Muscle layer of colon (tissue), 2 donors: Measurements from ENCODE around the gene CHGA.

Experiments used
- H3K27ac ChIP-seq: one replicate; pipeline ENCODE4 v1.7.0; 2013; ENCODE audit warnings: low read depth, mild to moderate bottlenecking, low read length, moderate library complexity
- H3K27me3 ChIP-seq, 2 donors: one replicate each; pipeline ENCODE4 v1.7.0; 2013; ENCODE audit warnings: low read length in 2 of 2, mild to moderate bottlenecking in 2 of 2; ENCODE audit not compliant: insufficient read depth in 2 of 2, control insufficient read depth in 1 of 2
- H3K36me3 ChIP-seq: one replicate; pipeline ENCODE4 v1.7.0; 2013; ENCODE audit warnings: mild to moderate bottlenecking, low read length; ENCODE audit not compliant: insufficient read depth
- H3K4me1 ChIP-seq: one replicate; pipeline ENCODE4 v1.7.0; 2013; ENCODE audit warnings: mild to moderate bottlenecking, low read length; ENCODE audit not compliant: insufficient read depth
- H3K4me3 ChIP-seq, 2 donors: one replicate each; pipeline ENCODE4 v1.7.0; 2013; ENCODE audit warnings: low read length in 2 of 2, low read depth in 1 of 2, mild to moderate bottlenecking in 1 of 2, moderate library complexity in 1 of 2
- H3K9ac ChIP-seq: one replicate; pipeline ENCODE4 v1.7.0; 2013; ENCODE audit warnings: low read length
- H3K9me3 ChIP-seq: one replicate; pipeline ENCODE4 v1.7.0; 2013; ENCODE audit warnings: mild to moderate bottlenecking, low read length
- donor health status: abdominal sarcoma.
- donor health status: Adenocarcinoma of cecum.

Gene CHGA

GRCh38 chr14:92959189-92959531 is 36.2 kb downstream of the CHGA start:
- peaks cover 13% of the 10 kb centered on the region for H3K4me1 ChIP-seq
- no peak overlapping the region for H3K27ac ChIP-seq
- no peak overlapping the region for H3K9ac ChIP-seq
- H3K36me3 ChIP-seq = peaks cover 52% of the 10 kb centered on the region
- H3K4me3 ChIP-seq = no peak overlapping the region
- no peaks in the 10 kb centered on the region for H3K27me3 ChIP-seq
- no peaks in the 10 kb centered on the region for H3K9me3 ChIP-seq

- Histone ChIP-seq H3K27ac (no peak overlapping the region), H3K9me3 (no peaks in the 10 kb centered on the region), H3K9ac (no peak overlapping the region), H3K36me3 (peaks cover 49% of the 10 kb centered on the region), H3K27me3 (no peaks in the 10 kb centered on the region), H3K4me1 (peaks cover 22% of the 10 kb centered on the region), H3K4me3 (no peak overlapping the region)
Measured at GRCh38 chr14:92959761-92960680, 37.1 kb downstream of the CHGA start.

GRCh38 chr14:92960706-92961566 is 38.0 kb downstream of the CHGA start:
- Histone ChIP-seq H3K27me3 (no peaks in the 10 kb centered on the region), H3K9me3 (no peaks in the 10 kb centered on the region), H3K36me3 (peaks cover 42% of the 10 kb centered on the region), H3K9ac (no peak overlapping the region), H3K4me3 (no peak overlapping the region), H3K4me1 (peaks cover 26% of the 10 kb centered on the region), H3K27ac (no peak overlapping the region)

- peaks cover 39% of the 10 kb centered on the region for H3K36me3 ChIP-seq
- H3K9me3 ChIP-seq = no peaks in the 10 kb centered on the region
- H3K27ac ChIP-seq = no peak overlapping the region
- H3K4me1 ChIP-seq = peaks cover 26% of the 10 kb centered on the region
- H3K4me3 ChIP-seq = no peak overlapping the region
- H3K9ac ChIP-seq = no peak overlapping the region
- H3K27me3 ChIP-seq = no peaks in the 10 kb centered on the region
Measured at GRCh38 chr14:92961567-92961855, 38.6 kb downstream of the CHGA start.

GRCh38 chr14:92962031-92962830 is 39.3 kb downstream of the CHGA start:
- Histone ChIP-seq H3K4me3 (no peak overlapping the region), H3K36me3 (peaks cover 33% of the 10 kb centered on the region), H3K27me3 (no peaks in the 10 kb centered on the region), H3K4me1 (peaks cover 26% of the 10 kb centered on the region), H3K27ac (no peak overlapping the region), H3K9me3 (no peaks in the 10 kb centered on the region), H3K9ac (no peak overlapping the region)

GRCh38 chr14:92962831-92963095 is 39.8 kb downstream of the CHGA start:
- Histone ChIP-seq H3K27me3 (no peaks in the 10 kb centered on the region), H3K4me1 (peaks cover 26% of the 10 kb centered on the region), H3K4me3 (no peak overlapping the region), H3K27ac (no peak overlapping the region), H3K9me3 (no peaks in the 10 kb centered on the region), H3K36me3 (peaks cover 27% of the 10 kb centered on the region), H3K9ac (no peak overlapping the region)

GRCh38 chr14:92963301-92964123 is 40.6 kb downstream of the CHGA start:
- H3K9me3 ChIP-seq = no peaks in the 10 kb centered on the region
- H3K27ac ChIP-seq = peak overlapping the region; percentile 87
- peaks cover 26% of the 10 kb centered on the region for H3K4me1 ChIP-seq
- H3K4me3 ChIP-seq = peak overlapping the region in 1 of 2 donors; percentile 17
- no peak overlapping the region for H3K9ac ChIP-seq
- peaks cover 20% of the 10 kb centered on the region for H3K36me3 ChIP-seq
- H3K27me3 ChIP-seq = no peaks in the 10 kb centered on the region

- Histone ChIP-seq H3K27me3 (no peaks in the 10 kb centered on the region), H3K4me1 (peaks cover 26% of the 10 kb centered on the region), H3K9ac (no peak overlapping the region), H3K9me3 (no peaks in the 10 kb centered on the region), H3K36me3 (peaks cover 18% of the 10 kb centered on the region), H3K4me3 (peak overlapping the region in 1 of 2 donors; percentile 17), H3K27ac (peak overlapping the region; percentile 87)
Measured at GRCh38 chr14:92964124-92965109, 41.5 kb downstream of the CHGA start.

- H3K27ac ChIP-seq = peak overlapping the region; percentile 87
Measured at GRCh38 chr14:92965281-92965680, 42.3 kb downstream of the CHGA start.

GRCh38 chr14:92967346-92967926 is 44.5 kb downstream of the CHGA start:
- Histone ChIP-seq H3K27me3 (no peaks in the 10 kb centered on the region), H3K4me1 (peaks cover 35% of the 10 kb centered on the region), H3K4me3 (no peak overlapping the region)

More at GRCh38 chr14:92965281-92965680, 42.3 kb downstream of the CHGA start:
- peaks cover 26% of the 10 kb centered on the region for H3K4me1 ChIP-seq
- no peaks in the 10 kb centered on the region for H3K27me3 ChIP-seq
- no peak overlapping the region for H3K9ac ChIP-seq
- peaks cover 18% of the 10 kb centered on the region for H3K36me3 ChIP-seq
- no peaks in the 10 kb centered on the region for H3K9me3 ChIP-seq
- no peak overlapping the region for H3K4me3 ChIP-seq

More at GRCh38 chr14:92967346-92967926, 44.5 kb downstream of the CHGA start:
- no peaks in the 10 kb centered on the region for H3K36me3 ChIP-seq
- H3K9ac ChIP-seq = no peak overlapping the region
- no peak overlapping the region for H3K27ac ChIP-seq
- H3K9me3 ChIP-seq = no peaks in the 10 kb centered on the region
